OCI-LY1 (cell line): Measurements from ENCODE around the gene BTRC.

Experiments used
- H2AFZ ChIP-seq: fragments of 200-600 bp; sonication (generic), shearing (Covaris generic); 2 replicates; pipeline ENCODE4 v1.6.0; 2014; ENCODE audit warnings: antibody characterized with exemption, mild to moderate bottlenecking, low read length
- H3F3A ChIP-seq: fragments of 200-600 bp; sonication (generic), shearing (Covaris generic); 2 replicates; pipeline ENCODE4 v1.6.0; 2014; ENCODE audit warnings: mild to moderate bottlenecking, antibody characterized with exemption, low read length, moderate library complexity; ENCODE audit not compliant: insufficient read depth
- H3K27ac ChIP-seq: fragments of 200-600 bp; sonication (generic); 2 replicates; pipeline ENCODE4 v1.5.1; 2014; ENCODE audit warnings: low read length, mixed run types, mild to moderate bottlenecking, low read depth; ENCODE audit not compliant: poor library complexity, severe bottlenecking
- H3K27me3 ChIP-seq: fragments of 200-600 bp; sonication (generic); 2 replicates; pipeline ENCODE4 v1.6.0; 2014; ENCODE audit warnings: antibody characterized with exemption, mild to moderate bottlenecking, low read length, moderate library complexity; ENCODE audit not compliant: insufficient read depth
- H3K36me3 ChIP-seq: fragments of 200-600 bp; sonication (generic); 2 replicates; pipeline ENCODE4 v1.6.1; 2014; ENCODE audit warnings: mild to moderate bottlenecking, antibody characterized with exemption, low read length, moderate library complexity, mixed read lengths; ENCODE audit not compliant: insufficient read depth
- H3K4me1 ChIP-seq: fragments of 200-600 bp; sonication (generic); 2 replicates; pipeline ENCODE4 v1.5.1; 2014; ENCODE audit warnings: mild to moderate bottlenecking, low read length, moderate library complexity; ENCODE audit not compliant: insufficient read depth, severe bottlenecking
- H3K4me2 ChIP-seq: fragments of 200-600 bp; sonication (generic), shearing (Covaris generic); 2 replicates; pipeline ENCODE4 v1.6.1; 2014; ENCODE audit warnings: low read length
- H3K4me3 ChIP-seq: fragments of 200-600 bp; sonication (generic); 2 replicates; pipeline ENCODE4 v1.5.1; 2014; ENCODE audit warnings: low read length, low read depth, mild to moderate bottlenecking, mixed read lengths; ENCODE audit not compliant: poor library complexity, severe bottlenecking
- H3K79me2 ChIP-seq: fragments of 200-600 bp; shearing (Covaris generic); 2 replicates; pipeline ENCODE4 v1.6.1; 2016; ENCODE audit warnings: mixed run types, low read length, mixed read lengths; ENCODE audit not compliant: insufficient read depth
- H3K9ac ChIP-seq: fragments of 200-600 bp; sonication (generic), shearing (Covaris generic); 2 replicates; pipeline ENCODE4 v1.6.1; 2014; ENCODE audit warnings: mild to moderate bottlenecking, low read length, mixed read lengths
- H3K9me2 ChIP-seq: fragments of 200-600 bp; sonication (generic), shearing (Covaris generic); 2 replicates; pipeline ENCODE4 v1.6.1; 2014; ENCODE audit warnings: low read depth, mild to moderate bottlenecking, low read length, mixed read lengths
- H3K9me3 ChIP-seq: fragments of 200-600 bp; shearing (Covaris generic); 2 replicates; pipeline ENCODE4 v1.6.1; 2014; ENCODE audit warnings: low read length, mixed read lengths
- H4K20me1 ChIP-seq: fragments of 200-600 bp; sonication (generic), shearing (Covaris generic); 2 replicates; pipeline ENCODE4 v1.6.0; 2016; ENCODE audit warnings: mild to moderate bottlenecking, low read length; ENCODE audit not compliant: insufficient read depth
- CTCF ChIP-seq: fragments of 200-600 bp; sonication (generic), shearing (Covaris generic); IDR thresholded peaks from 2 replicates; pipeline ENCODE4 v1.5.1; 2017; ENCODE audit warnings: mild to moderate bottlenecking, antibody characterized with exemption, low read length, moderate library complexity, mixed read lengths
- EZH2 ChIP-seq: fragments of 200-600 bp; sonication (generic), shearing (Covaris generic); IDR thresholded peaks from 2 replicates; pipeline ENCODE4 v1.8.0; 2017; ENCODE audit warnings: borderline replicate concordance, mixed run types, mild to moderate bottlenecking, antibody characterized with exemption, low read length, moderate library complexity, mixed read lengths

Gene BTRC

GRCh38 chr10:101446071-101446470, 92.1 kb downstream of the BTRC start:
- no peak overlapping the region for H2AFZ ChIP-seq
- H3K9me2 ChIP-seq: no peaks in the 10 kb centered on the region
- no peak overlapping the region for H3K27ac ChIP-seq
- no peaks in the 10 kb centered on the region for H3K27me3 ChIP-seq
- no peak for TF ChIP-seq EZH2
- no peak for TF ChIP-seq CTCF
- H3K4me2 ChIP-seq: no peak overlapping the region
- H3K79me2 ChIP-seq: no peaks in the 10 kb centered on the region
- no peaks in the 10 kb centered on the region for H3K36me3 ChIP-seq
- no peak overlapping the region for H3K4me3 ChIP-seq
- no peaks in the 10 kb centered on the region for H3K9me3 ChIP-seq
- no peaks in the 10 kb centered on the region for H3K4me1 ChIP-seq
- no peak overlapping the region for H3K9ac ChIP-seq
- no peaks in the 10 kb centered on the region for H4K20me1 ChIP-seq
- H3F3A ChIP-seq: no peaks in the 10 kb centered on the region

GRCh38 chr10:101446947-101447346, 93.0 kb downstream of the BTRC start:
- no peaks in the 10 kb centered on the region for H3K9me3 ChIP-seq
- no peaks in the 10 kb centered on the region for H3K36me3 ChIP-seq
- H3K4me3 ChIP-seq: no peak overlapping the region
- H2AFZ ChIP-seq: no peak overlapping the region
- H3F3A ChIP-seq: no peaks in the 10 kb centered on the region
- TF ChIP-seq CTCF (no peak), EZH2 (no peak)
- H4K20me1 ChIP-seq: no peaks in the 10 kb centered on the region
- H3K27ac ChIP-seq: no peak overlapping the region
- H3K79me2 ChIP-seq: no peaks in the 10 kb centered on the region
- no peaks in the 10 kb centered on the region for H3K9me2 ChIP-seq
- H3K9ac ChIP-seq: no peak overlapping the region
- H3K27me3 ChIP-seq: no peaks in the 10 kb centered on the region
- H3K4me1 ChIP-seq: no peaks in the 10 kb centered on the region
- no peak overlapping the region for H3K4me2 ChIP-seq

- Histone ChIP-seq H3K4me3 (no peak overlapping the region), H3K27me3 (no peaks in the 10 kb centered on the region), H4K20me1 (no peaks in the 10 kb centered on the region), H3K79me2 (no peaks in the 10 kb centered on the region), H3K36me3 (no peaks in the 10 kb centered on the region), H3K9me3 (no peaks in the 10 kb centered on the region), H3K9ac (no peak overlapping the region), H3F3A (no peaks in the 10 kb centered on the region), H3K9me2 (no peaks in the 10 kb centered on the region), H3K4me1 (no peaks in the 10 kb centered on the region), H2AFZ (no peak overlapping the region), H3K4me2 (no peak overlapping the region), H3K27ac (no peak overlapping the region)
- TF ChIP-seq EZH2: no peak
- no peak for TF ChIP-seq CTCF
Observed at GRCh38 chr10:101447477-101447876, 93.5 kb downstream of the BTRC start.
